KMS-11 (cell line): ENCODE results near the gene OR2L2.

Experiments used
- H2AFZ ChIP-seq: fragments of 200-600 bp; sonication (generic); 2 replicates; pipeline ENCODE4 v1.6.1; 2016; ENCODE audit warnings: antibody characterized with exemption, mixed run types, low read depth
- H3K27ac ChIP-seq: fragments of 200-600 bp; sonication (generic); 2 replicates; pipeline ENCODE4 v1.6.1; 2016; ENCODE audit warnings: mild to moderate bottlenecking, mixed run types
- H3K27me3 ChIP-seq: fragments of 200-600 bp; sonication (generic); 2 replicates; pipeline ENCODE4 v1.6.1; 2017; ENCODE audit warnings: mild to moderate bottlenecking, low read depth, mixed run types, moderate library complexity; ENCODE audit not compliant: insufficient read depth
- H3K36me3 ChIP-seq: fragments of 200-600 bp; sonication (generic); 2 replicates; pipeline ENCODE4 v1.6.1; 2017; ENCODE audit warnings: mild to moderate bottlenecking, mixed run types; ENCODE audit not compliant: insufficient read depth
- H3K4me1 ChIP-seq: fragments of 200-600 bp; sonication (generic); 2 replicates; pipeline ENCODE4 v1.6.1; 2016; ENCODE audit warnings: mild to moderate bottlenecking, low read depth, mixed run types; ENCODE audit not compliant: poor library complexity, severe bottlenecking
- H3K4me2 ChIP-seq: fragments of 200-600 bp; sonication (generic); 2 replicates; pipeline ENCODE4 v1.7.0; 2016; ENCODE audit warnings: mild to moderate bottlenecking, mixed run types
- H3K4me3 ChIP-seq: fragments of 200-600 bp; sonication (generic); IDR thresholded peaks from 2 replicates; pipeline ENCODE4 v1.6.1; 2017; ENCODE audit warnings: low read depth, low read length, mixed read lengths; ENCODE audit not compliant: insufficient read depth
- H3K79me2 ChIP-seq: fragments of 200-600 bp; sonication (generic); 2 replicates; pipeline ENCODE4 v1.6.1; 2016; ENCODE audit warnings: low read depth, mixed run types; ENCODE audit not compliant: insufficient read depth
- H3K9ac ChIP-seq: fragments of 200-600 bp; sonication (generic); 2 replicates; pipeline ENCODE4 v1.6.1; 2016; ENCODE audit warnings: mild to moderate bottlenecking, mixed run types
- H4K20me1 ChIP-seq: fragments of 200-600 bp; sonication (generic); 2 replicates; pipeline ENCODE4 v1.6.1; 2016; ENCODE audit warnings: mild to moderate bottlenecking, mixed run types; ENCODE audit not compliant: insufficient read depth
- CTCF ChIP-seq: fragments of 200-600 bp; sonication (generic); conservative IDR thresholded peaks from 2 replicates; pipeline ENCODE4 v1.6.1; 2017; ENCODE audit warnings: low read depth, mild to moderate bottlenecking, antibody characterized with exemption, low read length, moderate library complexity, mixed read lengths

Gene OR2L2

DNA sequence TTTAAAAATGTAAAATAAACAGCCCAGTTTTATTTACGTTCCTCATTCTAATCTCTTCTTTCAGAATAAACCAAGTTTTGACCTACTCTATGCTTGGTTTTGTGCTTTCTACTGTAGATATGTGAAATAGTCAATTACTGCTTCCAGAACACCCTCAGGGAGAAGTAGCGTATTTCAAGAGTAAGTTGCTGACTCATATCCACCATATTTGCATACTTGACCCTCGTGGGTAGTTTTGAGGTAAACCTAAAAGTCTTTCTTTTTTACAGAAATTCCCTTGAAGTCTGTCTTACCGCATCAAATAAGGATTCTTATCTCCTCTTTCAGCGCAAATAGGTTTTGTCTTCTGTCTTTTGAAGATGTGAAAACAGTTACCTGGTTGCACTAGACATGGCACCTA is 15.3 kb downstream of the OR2L2 start:
- Histone ChIP-seq H3K27ac (no peak overlapping the region), H3K4me2 (no peak overlapping the region), H3K27me3 (no peaks in the 10 kb centered on the region), H2AFZ (no peak overlapping the region), H4K20me1 (no peaks in the 10 kb centered on the region), H3K4me3 (no peak overlapping the region), H3K36me3 (no peaks in the 10 kb centered on the region), H3K9ac (no peak overlapping the region), H3K4me1 (no peaks in the 10 kb centered on the region), H3K79me2 (no peaks in the 10 kb centered on the region)
- TF ChIP-seq CTCF, result no peak

DNA sequence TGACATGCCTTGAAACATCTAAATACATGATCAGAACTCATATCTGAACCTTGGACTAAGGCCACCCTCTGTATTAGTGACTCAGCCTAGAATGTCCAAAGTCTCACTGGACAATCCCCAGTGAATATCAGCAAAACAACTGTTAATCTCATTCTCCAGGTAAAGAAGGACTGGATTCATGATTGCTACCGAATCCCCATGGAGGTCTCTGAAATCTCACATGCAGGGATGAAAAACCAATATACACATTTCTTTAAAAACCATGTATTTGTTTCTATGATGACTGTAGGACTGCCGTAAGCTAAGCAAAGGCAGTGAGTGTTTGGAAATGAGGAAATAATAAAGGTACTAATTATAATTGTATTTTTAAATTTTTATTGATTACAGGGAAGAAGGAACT is 16.7 kb downstream of the OR2L2 start, which contains the start of gene OR2L3:
Gene OR2L3 (plus strand): TSS at position 301 of the 400 bp plus-strand sequence. CDS start 13,846 bp downstream, outside the sequence.
- Histone ChIP-seq H3K79me2 (no peaks in the 10 kb centered on the region), H3K4me3 (no peak within 1 kb of the TSS), H3K4me2 (no peak within 1 kb of the TSS), H3K27me3 (no peaks in the 10 kb centered on the region), H3K9ac (no peak within 1 kb of the TSS), H4K20me1 (no peaks in the 10 kb centered on the region), H3K4me1 (no peaks in the 10 kb centered on the region), H3K36me3 (no peaks in the 10 kb centered on the region), H2AFZ (no peak within 1 kb of the TSS), H3K27ac (no peak within 1 kb of the TSS)
- TF ChIP-seq CTCF, result no peak

DNA sequence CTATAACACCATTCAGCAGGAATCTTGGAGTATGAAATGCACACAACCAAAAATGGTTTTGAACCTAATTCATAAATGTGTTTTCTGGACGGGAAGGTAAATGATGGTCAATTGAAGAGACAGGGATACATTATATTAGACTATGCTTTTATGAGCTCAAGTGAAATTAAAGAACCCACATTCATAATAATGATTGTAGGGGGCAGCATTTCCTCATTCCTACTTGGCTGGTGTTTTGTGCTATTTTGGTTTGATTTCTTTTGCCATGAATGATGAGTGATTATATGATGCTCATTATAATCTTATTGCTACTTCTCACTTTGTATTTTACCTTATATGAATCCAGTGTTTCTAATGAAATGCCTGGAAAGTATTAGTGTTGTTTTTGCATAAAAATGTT is 17.1 kb downstream of the OR2L2 start:
- no peak overlapping the region for H2AFZ ChIP-seq
- H3K9ac ChIP-seq, result no peak overlapping the region
- no peak overlapping the region for H3K27ac ChIP-seq
- no peak for TF ChIP-seq CTCF
- no peaks in the 10 kb centered on the region for H3K27me3 ChIP-seq
- H4K20me1 ChIP-seq, result no peaks in the 10 kb centered on the region
- no peaks in the 10 kb centered on the region for H3K79me2 ChIP-seq
- no peaks in the 10 kb centered on the region for H3K36me3 ChIP-seq
- H3K4me3 ChIP-seq, result no peak overlapping the region
- no peak overlapping the region for H3K4me2 ChIP-seq
- no peaks in the 10 kb centered on the region for H3K4me1 ChIP-seq

DNA sequence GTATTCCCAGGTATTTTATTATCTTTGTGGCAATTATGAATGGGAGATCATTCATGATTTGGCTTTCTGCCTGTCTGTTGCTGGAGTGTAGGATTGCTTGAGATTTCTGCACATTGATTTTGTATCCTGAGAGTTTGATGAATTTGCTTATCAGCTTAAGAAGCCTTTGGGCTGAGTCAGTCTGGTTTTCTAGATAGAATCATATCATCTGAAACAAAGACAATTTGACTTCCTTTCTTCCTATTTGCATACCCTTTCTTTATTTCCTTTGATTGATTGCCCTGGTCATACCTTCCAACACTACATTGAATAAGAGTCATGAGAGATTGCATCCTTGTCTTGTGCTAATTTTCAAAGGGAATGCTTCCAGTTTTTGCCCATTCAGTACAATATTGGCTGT is 24.8 kb downstream of the OR2L2 start:
- Histone ChIP-seq H3K79me2 (no peaks in the 10 kb centered on the region), H3K36me3 (no peaks in the 10 kb centered on the region), H4K20me1 (no peaks in the 10 kb centered on the region), H3K4me2 (no peak overlapping the region), H2AFZ (no peak overlapping the region), H3K4me3 (no peak overlapping the region), H3K9ac (no peak overlapping the region), H3K4me1 (no peaks in the 10 kb centered on the region), H3K27me3 (no peaks in the 10 kb centered on the region), H3K27ac (no peak overlapping the region)
- TF ChIP-seq CTCF, result no peak

GRCh38 chr1:248055261-248055660 is 25.4 kb downstream of the OR2L2 start:
- no peaks in the 10 kb centered on the region for H3K4me1 ChIP-seq
- no peaks in the 10 kb centered on the region for H3K79me2 ChIP-seq
- H3K4me3 ChIP-seq, result no peak overlapping the region
- H4K20me1 ChIP-seq, result no peaks in the 10 kb centered on the region
- H2AFZ ChIP-seq, result no peak overlapping the region
- H3K27me3 ChIP-seq, result no peaks in the 10 kb centered on the region
- H3K9ac ChIP-seq, result no peak overlapping the region
- TF ChIP-seq CTCF, result no peak
- no peaks in the 10 kb centered on the region for H3K36me3 ChIP-seq
- H3K27ac ChIP-seq, result no peak overlapping the region
- H3K4me2 ChIP-seq, result no peak overlapping the region
